GM12874 (cell line): Measurements from ENCODE around the gene PDZK1IP1.

Experiments
- CTCF ChIP-seq: IDR thresholded peaks from 2 replicates; pipeline ENCODE4 v1.5.1; 2011; ENCODE audit warnings: low read depth, mild to moderate bottlenecking, control low read depth, low read length, moderate library complexity; ENCODE audit not compliant: insufficient read depth

PDZK1IP1 gene

GRCh38 chr1:47190857-47191256 lies 1.0 kb upstream of the PDZK1IP1 start:
- no peak for TF ChIP-seq CTCF

GRCh38 chr1:47190509-47190855 lies 646 bp upstream of the PDZK1IP1 start:
- TF ChIP-seq CTCF, result no peak

- TF ChIP-seq CTCF, result no peak
Measured at GRCh38 chr1:47188791-47189785, 748 bp downstream of the PDZK1IP1 start.

- TF ChIP-seq CTCF, result no peak
Measured at GRCh38 chr1:47187926-47188250, 1.9 kb downstream of the PDZK1IP1 start.

- no peak for TF ChIP-seq CTCF
Measured at GRCh38 chr1:47187231-47187925, 2.5 kb downstream of the PDZK1IP1 start.

- no peak for TF ChIP-seq CTCF
Measured at GRCh38 chr1:47186267-47187185, 3.3 kb downstream of the PDZK1IP1 start.
